ENCODE results near the gene ARHGEF16.

Gene ARHGEF16

DNA sequence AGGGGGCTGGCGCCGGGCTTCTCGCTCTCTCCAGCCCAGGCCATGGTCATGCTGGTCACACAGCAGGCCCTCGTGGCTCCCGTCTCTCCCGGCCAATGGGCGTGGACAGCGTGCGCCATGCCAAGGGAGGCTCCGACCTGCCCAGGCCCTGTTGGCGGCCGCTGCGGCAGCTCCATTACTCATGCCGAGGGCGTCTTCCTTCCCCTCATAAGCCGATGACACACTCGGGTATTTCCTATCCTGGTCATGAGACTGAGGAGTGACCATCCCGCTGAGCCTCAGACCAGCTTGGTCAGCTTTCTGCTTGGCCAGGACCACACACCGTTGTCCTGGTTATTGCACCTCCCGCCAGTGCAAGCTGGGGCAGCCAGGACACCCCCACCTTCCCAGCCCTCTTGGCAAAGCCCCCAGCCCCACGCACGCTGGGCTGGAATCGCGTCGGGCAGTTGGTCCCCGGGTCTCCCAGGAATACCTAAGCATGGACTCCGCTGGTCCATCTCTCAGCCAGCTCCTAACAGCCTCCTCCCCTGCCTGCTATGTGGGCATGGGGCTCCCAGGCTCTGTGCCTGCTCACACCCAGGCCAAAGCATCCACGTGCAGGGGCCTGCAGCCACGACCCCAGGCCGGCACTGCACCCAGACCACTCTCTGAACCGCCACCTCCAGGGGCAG is 49.8 kb downstream of the ARHGEF16 start:
- no peak for DNase-seq

DNA sequence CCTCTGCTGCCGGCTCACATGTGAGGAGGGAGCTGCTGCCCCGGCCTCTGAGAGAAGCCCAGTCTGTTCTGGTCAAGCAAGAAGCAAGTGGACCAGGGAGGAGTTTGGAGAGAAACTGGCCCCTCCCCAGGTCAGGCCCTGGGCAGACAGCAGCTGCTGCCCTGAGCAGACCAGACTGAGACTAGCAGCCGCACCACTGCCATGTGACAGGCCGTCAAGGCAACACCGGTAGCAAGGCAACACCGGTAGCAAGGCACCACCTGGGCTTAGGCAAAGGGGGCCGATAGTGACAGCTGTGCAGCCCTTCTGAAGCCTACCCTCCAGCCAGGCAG is 50.3 kb downstream of the ARHGEF16 start:
- DNase-seq: no peak

DNA sequence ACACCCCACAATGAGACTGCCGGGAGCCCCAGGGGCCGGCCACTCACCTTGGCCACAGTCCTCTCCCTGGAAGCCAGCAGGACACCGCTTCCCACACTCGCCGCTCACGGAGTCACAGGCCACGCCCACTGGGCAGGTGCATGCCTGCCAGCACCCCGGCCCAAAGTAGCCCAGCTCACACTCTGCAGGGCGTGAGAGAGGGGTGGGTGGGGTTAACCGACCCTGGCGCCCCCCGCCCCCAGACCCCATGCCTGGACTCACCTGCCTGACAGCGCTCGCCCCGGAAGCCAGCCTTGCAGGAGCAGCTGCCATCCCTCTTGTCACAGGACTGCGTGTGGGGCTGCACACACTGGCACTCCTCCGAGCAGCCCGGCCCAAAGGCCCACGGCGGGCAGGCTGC is 50.7 kb downstream of the ARHGEF16 start:
- DNase-seq: no peak

DNA sequence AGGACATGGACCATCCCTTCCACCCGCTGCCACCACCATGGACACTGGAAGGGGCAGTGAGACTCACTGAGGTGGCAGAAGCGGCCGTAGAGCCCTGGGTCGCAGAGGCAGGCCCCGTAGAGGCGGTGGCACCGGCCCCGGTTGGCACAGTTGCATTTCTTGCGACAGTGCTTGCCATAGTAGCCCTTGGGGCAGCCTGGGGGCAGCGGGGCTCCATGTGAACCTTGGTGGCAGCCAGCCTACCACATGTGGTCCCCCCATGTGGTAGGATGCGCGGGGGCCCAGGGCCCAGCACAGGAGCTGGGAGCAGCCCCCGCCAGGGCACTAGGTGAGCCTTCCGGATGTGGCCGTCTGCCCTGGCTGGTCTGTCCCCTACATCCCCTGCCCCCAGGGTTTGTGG is 51.6 kb downstream of the ARHGEF16 start:
- no peak for DNase-seq

DNA sequence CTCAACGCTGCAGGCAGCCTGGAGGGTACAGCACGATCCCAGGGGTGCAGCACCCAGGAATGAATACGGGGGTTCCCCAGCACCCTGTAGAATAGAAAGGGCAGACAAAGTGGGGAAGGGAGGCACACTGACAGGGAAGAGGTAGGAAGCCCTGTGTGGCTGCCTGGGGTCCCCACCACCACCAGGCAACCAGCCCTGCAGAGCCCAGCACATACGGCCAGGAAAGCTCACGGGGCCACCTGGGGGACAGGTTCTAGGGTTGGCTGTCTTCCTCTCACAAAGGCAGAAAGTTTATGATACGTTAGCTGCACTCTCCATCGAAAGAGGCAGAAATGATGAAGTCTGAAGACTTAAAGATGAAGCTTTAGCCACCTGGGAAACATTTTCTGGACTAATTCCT is 52.5 kb downstream of the ARHGEF16 start:
- DNase-seq: no peak

DNA sequence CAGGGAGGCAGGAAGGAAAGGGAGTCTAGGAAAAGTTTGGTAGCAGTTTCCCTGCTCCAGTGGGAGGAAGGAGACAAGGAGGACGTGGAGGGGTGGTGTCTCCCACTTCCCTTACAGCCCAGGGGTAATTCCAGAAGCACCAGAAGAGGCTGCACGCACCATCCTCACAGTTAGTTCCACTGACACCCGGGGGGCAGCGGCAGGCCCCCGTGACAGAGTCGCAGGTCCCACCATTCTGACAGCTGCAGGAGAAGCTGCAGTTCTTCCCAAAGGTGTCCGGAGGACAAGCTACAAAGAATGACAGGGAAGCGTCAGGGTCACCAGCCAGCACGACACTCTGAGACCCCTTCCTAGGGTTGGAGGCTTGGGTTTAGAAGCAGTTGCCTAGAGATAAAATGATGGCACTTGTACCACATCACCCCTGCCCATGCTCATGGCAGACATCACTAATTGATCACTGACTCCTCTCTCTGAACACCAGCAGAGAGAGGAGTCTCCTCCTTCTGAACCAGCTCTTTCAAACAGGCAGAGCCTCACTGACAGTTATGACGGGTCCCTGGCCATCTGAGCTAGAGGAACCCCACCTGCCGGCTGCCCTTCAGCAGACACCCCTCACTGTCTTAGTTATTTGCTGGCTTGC is 53.3 kb downstream of the ARHGEF16 start:
- DNase-seq: no peak

DNA sequence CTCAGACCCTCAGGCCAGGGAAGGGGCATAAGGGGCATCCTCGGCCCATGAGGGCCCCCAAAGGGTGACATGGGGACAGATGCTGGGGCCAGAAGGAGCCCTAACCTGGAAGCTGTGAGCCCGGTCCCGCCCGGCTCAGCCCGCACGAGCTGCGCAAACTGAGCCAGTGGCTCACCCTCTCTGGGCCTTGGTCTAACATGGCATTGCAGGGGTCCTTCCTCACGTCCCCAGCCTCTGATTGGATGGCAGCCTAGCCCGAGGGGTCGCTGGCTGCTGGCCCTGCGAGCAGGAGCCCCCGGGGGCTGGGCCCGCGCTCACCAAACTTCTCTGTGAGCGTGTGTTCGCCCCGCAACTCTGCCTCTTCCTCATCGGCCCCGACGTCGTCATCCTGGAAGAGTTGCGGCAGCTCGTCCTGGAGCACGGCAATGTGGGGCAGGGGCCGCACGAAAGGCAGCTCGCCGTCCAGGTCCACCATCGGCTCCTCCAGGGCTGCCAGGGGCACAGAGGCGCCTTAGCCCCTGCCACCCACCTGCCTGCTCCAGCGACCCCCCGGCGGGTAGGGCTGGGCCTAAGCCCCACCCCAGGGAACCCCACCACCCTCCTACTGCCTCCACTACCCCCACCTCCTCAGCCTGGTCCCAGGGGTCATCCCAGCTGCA is 54.4 kb downstream of the ARHGEF16 start:
- DNase-seq: no peak

DNA sequence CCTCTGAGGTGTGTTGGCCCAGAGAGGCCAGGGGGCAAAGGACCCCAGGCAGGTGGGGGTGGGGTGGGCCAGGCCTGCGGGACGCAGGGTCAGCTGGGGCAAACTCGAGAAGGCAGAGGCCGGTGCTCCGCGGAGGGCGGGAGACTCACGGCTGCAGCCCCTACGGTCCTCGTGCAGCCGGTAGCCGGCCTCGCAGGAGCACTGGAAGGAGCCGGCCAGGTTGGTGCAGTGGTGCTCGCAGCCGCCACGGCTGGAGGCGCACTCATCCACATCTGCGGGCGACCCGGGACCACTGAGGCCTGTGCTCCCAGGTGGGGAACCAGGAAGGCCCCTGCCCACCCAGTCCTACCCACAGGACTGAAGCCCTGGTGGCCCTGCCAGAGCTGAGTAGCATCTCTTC is 55.3 kb downstream of the ARHGEF16 start:
- DNase-seq: no peak

DNA sequence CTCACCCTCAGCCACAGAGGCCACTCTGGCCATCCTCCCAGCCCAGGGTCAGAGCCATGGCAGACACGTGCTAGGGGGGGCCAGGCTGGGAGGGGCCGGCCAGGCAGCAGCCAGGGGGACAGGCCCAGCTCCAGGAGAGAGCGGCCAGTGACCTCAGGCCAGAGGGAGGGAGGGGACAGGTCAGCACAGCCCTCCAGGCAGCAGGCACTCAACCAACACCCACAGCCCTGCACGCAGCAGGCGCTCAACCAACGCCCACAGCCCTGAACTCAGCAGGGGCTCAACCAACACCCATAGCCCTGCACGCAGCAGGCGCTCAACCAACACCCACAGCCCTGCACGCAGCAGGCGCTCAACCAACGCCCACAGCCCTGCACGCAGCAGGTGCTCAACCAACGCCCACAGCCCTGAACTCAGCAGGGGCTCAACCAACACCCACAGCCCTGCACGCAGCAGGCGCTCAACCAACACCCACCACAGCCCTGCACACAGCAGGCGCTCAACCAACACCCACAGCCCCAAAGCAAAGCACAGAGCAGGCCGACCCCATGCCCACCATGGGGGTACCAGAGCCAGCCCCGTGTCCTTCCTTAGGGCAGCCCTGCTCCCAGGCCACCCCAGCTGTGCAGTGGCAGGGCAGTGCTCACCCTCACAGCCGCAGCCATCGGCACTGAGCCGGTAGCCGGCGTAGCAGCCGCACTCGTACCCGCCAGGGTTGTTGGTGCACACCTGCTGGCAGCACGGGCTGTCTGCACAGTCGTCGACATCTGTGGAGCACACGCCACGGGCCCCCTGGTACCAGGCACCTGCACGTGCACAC is 55.9 kb downstream of the ARHGEF16 start:
- DNase-seq: no peak

DNA sequence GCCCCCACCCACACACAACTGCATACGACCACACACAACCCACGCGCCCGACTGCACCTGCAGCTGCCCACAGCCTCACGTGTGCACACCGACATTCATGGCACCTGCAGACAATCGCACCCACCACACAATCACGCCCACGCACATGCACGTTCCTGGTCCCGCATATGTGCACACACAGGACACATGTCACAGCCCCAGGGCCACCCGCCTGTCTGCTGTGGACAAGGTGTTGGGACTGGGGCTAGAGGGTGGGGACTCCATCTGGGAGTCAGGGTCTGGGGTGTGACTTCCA is 56.4 kb downstream of the ARHGEF16 start:
- DNase-seq: no peak

DNA sequence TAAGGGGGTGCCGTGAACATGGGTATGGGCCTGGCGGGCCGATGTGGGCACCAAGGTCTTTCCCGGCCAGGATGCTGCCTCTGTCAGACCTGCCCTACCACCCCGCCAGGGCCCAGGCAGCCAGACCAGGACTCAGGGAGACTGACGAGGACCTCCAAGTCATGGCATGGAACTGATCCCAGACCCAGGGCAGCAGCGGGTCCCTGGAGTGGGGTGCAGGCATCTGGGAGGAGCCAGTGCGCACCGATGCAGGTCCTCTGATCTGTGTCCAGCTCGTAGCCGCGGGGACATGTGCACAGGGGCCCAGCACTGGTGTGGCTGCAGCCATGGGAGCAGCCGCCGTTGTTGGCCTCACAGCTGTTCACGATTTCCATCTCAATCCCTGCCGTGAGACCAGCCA is 56.8 kb downstream of the ARHGEF16 start:
- no peak for DNase-seq

DNA sequence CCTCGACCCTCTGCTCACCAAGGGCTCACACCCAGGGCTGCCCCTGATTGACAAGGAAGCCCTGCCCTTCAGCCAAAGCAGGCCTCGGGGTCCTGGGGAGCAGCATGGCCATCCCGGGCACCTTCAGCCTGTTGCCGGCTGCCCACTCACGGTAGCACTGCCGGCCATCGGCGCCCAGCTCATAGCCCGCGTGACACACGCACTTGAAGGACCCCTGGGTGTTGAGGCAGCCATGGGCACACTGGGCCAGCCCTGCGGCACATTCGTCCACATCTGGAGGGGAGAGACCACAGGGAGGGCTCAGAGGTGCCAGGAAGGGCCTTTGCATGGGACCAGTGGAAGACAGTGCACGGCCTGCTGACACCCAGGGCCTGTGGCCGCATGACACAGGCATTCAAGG is 57.4 kb downstream of the ARHGEF16 start:
- no peak for DNase-seq

DNA sequence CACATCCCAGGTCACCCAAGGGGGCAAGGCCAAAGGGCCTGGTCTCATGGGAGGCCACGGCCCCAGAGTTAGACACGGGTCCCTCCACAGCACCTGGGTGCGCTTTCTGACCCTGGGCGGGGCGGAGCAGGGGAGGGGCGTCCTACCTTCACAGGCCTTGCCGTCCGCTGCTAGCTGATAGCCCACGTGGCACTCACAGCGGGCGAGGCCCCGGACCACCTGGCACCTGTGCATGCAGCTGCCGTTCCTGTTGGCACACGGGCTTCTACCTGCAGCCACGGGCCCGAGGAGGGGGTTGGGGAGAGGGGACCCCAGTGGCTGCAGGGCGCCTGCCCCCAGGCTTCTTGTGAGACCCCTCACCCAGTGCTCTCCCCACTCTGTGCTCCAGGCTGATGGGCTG is 59.9 kb downstream of the ARHGEF16 start:
- no peak for DNase-seq

DNA sequence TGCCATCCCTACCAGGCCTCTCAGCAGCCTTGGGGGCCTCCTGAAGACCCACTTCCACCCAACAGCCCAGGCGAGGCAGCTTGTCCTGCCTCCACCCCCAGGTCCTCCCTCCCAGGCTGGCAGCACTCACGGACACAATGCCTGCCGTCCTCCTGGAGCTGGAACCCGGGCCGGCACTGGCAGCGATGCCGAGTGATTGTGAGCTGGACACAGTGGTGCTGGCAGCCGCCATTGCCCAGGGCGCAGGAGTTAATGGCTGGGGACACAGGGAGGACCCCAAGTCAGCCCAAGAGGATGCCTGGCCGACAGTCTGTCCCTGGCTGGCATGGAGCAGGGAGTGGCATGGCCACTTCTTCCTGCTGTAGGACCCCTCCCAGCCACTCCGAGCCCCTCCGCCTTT is 60.8 kb downstream of the ARHGEF16 start:
- DNase-seq: no peak

DNA sequence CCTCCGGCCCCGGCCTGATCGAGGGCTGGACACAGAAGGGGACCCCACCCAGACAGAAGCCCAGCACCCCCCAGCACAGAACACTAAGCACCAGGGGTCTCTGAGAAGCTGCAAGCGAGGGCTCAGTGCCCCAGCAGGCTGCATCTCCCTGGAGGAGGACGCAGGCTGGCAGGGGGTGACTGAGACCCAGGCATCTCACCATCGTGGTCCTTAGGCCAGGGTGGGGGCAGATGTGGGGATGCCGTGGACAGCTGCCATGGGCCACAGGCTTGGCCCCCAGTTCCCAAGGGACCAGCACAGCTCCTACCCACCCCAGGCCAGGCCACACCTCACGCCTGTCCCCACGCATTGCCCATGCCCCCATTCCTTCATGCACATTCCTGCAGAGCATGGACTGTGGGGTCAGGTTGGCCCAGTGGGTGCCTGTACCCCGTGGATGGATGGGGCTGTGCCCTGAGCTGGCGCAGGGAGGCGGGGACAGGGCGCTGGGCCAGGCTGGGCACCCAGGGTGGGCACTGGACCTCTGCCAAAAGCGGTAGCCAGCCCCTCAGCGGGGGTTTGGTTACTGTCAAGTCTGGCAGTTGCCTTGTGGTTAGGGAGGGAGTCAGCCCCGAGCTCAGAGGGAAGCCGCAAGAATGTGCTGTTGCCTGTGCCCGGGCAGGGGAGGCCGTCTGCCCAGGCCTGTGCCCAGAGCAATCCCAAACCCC is 61.5 kb downstream of the ARHGEF16 start:
- no peak for DNase-seq

DNA sequence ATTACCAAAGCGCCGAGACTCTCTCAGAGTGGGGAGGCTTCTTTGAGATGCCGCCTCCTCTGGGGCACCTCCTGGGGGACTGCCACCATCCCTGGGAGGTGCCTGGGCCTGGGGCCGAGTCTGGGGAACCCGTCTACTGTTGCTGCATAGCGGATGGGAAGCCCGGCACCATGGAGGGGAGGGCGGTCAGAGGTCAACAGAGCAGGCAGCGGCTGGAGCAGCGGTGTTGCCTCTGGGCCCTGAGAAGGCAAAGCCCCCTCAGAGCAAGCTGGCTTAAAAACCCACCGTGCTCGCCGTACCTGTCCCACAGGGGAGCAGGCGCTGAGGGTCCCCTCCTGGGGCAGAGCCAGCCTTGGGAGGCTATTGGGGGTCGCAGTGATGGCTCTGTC is 62.0 kb downstream of the ARHGEF16 start:
- DNase-seq: no peak

DNA sequence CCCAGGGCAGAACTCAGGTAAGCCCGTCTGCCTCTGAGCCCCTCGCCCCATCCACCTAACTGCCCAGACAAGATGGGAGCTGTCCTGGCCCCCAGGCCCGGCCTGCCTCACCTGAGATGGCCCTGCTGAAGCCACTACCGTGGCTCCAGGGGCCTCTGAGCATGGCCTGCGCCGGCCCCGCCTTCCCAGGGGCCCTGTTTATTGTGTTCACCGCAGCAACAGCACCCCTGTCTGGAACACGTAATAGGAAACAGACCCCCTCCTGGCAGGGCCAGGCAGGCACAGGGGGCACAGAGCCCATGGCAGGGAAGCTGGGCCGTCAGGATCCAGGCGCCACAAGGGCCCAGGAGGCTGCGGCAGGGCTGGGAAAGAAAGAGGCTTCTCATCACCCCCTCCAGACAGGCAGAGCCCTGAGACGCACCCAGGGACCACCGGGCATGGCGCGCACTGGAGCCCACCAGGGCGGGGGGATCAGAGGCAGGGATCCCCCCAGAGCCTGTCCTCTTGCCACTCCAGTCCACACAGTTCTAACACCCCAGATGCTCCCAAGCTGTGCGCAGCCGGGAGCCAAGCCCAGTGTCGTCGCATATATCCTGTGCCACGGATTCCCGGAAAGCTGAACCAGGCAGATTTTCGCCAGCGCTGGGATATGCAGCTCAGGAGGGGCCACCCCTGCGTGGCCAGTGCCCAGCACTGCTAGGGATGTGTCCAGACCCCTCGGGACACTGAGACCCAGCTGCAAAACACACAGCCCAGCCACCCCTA is 62.6 kb downstream of the ARHGEF16 start:
- no peak for DNase-seq

DNA sequence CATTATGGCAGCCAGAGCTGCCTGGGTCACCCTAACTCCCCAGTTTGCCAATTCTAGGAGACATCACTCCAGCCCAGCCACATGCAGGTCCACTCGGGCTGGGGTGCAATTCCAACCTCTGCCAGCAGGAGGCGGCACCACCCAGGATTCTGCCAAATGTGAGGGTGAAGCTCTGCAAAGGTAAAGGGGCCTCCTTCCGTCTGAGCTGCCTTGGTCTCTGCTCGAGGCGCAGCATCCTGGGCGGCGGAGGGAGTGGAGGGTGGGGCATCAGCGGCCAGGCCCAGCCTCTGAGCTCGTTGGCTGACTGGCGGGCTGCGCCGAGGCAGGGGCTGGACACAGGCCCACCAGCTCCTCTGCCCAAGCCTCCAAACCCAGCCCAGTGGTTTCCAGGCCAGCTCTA is 63.8 kb downstream of the ARHGEF16 start:
- DNase-seq: peak in 1 of 2 experiments; percentile 13

DNA sequence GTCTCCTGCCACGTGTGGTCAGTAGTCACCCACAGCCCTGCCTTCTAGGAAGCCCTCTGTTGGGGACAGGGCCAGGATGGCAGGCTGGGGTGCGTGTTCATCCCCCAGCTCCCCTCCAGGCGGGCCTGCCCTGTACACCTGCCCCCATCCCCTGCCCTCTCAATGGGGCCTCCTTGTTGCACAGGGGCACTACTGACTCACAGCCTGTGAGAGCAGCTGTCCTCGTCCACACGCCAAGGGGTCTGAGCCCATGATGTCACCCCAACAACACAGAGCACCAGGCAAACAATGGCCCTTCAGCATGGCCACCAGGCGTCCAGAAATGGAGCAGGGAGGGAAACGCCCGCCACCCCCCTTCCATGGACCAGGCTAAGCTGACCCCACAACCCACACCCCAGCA is 64.3 kb downstream of the ARHGEF16 start:
- DNase-seq: no peak

DNA sequence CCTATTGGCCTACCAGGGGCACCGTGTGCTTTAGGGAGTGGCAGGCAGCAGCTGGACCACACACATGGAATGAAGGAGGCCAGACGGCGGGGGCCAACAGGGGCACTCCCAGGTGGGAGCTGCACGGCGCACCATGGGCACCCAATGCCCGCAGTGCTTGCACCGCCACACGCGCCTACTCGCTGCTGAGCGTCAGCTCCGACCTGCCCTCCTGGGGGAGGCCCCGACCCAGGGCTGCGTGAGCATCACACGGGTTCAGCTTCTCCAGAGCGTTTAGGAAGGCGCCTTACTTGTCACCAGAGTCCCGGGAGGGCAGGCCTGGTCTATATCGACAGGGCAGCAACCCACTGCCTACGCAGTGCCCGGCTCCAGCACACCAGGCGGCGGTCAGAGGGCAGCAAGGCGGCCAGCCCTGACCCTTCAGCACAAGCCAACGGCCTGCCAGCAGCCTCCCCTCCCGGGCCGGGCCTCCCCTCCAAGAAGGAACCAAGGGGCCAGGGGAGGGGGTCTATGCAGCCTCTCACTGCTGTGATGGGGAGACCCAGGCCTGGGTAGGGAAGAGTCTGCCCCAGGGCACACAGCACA is 64.9 kb downstream of the ARHGEF16 start:
- DNase-seq: no peak

DNA sequence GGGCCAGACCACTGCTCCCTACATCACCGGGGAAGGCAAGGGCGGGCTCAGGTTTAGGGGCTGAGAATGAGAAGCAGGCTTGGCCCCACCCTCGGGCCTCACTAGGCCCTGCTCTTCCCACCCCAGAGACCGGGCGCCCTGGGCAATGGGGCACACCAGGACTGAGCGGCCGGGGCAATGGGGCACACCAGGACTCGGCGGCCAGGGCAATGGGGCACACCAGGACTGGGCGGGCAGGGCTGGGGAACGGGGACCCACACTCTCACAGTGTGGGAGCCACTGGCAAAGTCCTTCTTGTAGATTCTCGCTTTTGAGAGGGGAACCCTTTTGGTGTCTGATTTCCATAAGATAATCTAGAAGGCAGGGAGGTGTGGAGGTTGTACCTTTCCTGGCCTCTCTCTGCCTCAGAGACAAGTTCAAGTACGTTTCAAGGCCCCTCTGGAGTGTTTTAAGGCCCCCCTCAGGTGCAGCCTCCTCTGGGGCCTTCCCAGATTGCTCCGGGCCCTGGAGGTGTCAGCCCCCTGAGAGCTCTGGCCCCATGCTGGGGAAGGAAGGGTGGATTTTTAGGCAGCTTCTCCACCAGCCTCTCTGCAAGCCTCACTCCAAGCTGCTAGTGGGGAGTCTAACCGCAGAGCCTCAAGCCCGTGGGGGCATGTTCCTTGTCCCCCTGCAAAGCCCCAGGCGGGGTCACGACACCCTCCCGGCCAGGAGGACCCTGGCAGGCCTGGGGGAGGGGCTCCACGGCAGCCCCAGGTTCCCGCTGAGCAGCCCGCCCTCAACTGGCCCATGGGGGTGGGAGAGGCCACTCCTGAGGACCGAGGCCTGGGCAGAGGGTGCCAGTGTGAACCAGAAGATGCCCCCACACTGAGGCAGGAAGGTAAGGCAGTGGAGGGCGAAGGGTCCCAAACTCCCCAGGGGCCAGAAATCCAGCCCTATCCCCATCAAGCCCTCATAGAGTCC is 66.2 kb downstream of the ARHGEF16 start:
- DNase-seq: no peak
